ENCODE measurements around the gene AZIN2.
"Not testable (repeated sequence)": the region's sequence is repeated elsewhere in the genome, so short reads cannot be mapped to it uniquely, and the experiment has no call there.

Gene AZIN2

DNA sequence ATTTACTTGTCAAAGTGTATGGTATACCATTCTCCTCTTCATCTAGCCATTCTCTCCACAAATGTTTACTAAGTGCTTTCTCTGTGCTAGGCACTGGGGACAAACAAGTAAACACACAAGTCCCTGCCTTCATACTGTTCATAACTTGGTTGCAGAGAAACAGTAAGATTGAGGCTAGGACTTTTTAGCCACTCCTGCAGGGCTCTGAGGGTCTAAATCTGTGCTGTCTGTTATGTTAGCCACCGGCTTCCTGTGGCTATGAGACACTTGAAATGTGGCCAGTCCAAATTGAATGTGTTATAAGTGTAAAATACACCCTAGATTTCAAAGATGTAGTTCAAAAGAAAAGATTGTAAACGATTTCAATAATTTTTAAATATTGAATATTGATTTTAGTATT, 50.2 kb downstream of the AZIN2 start:
- no peak for FAIRE-seq

DNA sequence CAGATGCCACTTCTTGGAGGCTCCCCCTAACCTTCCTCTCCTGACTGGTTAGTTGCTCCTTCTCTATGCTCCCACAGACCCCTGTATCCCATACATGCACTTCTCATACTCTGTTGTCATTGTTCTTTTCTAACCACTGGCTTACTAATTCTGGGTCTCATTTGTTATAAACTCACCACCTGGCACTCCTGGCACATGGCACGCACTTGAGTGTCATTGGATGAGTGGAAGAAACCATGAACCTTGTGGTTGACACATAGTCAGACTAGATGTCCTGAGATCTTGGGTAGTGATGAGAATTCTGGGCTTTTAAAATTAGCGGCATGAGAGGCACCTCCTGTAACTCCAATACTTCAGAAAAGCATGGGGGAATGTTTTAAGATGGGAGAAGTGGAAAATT, 51.6 kb downstream of the AZIN2 start:
- FAIRE-seq, result no peak

DNA sequence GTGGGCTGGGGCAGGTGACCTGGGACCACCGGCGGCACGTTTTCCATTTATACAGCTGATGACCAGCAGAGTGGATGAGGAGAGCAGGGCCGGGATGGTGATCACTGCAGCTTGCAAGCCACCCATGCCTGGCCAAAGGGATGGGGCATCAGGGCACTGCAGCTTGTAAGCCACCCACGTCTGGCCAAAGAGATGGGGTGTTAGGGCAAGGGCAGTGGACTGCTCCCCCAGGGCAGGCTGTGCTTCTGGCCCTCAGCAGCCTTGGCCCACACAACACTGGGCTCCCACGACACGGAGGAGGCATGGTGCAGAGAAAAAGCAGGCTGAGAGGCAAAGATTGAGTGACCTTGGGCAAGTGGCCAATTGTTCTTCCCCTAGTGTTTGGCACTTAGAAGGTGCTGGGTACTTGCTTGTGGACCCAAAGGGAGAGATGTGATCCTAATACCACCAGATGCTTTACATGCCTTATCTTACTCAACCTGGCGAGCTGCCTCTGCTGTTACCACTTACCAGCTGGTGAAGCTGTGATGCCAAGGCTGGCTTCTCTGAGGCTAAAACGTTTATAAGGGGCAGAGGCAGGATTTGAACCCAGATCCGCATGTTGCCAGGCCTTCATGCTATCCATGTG, 52.6 kb downstream of the AZIN2 start:
- no peak for FAIRE-seq

- FAIRE-seq, result not testable (repeated sequence)
These were observed 55.1 kb downstream of the AZIN2 start for GRCh38 chr1:33136041-33136440.

- no peak for FAIRE-seq
These were observed 56.8 kb downstream of the AZIN2 start for GRCh38 chr1:33137800-33138199.

GRCh38 chr1:33140153-33141149, 59.5 kb downstream of the AZIN2 start:
- FAIRE-seq, result no peak

DNA sequence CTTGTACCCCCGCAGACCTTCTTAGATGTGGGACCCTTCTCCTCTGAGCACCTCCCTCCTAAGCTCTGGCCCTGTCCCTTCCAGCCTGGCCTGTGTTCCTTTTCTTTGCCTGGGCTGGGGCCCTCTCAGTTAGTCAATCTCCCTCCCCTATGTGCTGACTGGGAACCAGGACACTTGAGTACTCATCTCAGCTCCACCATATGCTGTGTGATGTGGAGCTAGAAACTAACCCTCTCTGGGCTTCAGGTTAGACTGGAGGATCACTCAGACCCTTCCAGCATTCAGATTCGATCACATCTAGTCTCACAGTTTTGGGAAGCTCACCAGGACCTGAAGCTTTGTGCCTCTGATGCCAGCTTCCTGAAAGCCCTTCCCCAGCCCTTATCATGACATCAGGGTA, 60.3 kb downstream of the AZIN2 start:
- no peak for FAIRE-seq

- no peak for FAIRE-seq
These were observed 60.8 kb downstream of the AZIN2 start for GRCh38 chr1:33141781-33142180.

- FAIRE-seq, result no peak
These were observed 61.6 kb downstream of the AZIN2 start for GRCh38 chr1:33142483-33143064.

DNA sequence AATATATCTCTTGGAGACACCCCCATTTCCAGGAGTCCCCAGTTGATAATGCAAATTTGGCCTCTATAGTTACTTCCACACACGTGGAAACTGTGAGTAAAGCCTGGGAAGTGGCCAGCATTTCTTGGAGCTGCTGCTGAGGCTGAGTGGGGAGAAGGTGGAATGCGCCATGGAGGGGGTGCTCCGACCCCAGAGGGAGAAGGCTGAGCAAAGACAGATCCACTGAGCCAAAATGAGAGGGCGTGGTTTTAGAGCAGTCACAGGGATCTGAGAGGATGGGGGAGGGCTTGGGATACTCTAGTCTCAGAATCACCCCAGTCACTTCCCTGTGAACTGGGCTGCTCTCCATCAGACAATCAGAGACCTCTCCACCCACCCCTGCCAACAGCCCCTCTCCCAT, 62.2 kb downstream of the AZIN2 start:
- no peak for FAIRE-seq

DNA sequence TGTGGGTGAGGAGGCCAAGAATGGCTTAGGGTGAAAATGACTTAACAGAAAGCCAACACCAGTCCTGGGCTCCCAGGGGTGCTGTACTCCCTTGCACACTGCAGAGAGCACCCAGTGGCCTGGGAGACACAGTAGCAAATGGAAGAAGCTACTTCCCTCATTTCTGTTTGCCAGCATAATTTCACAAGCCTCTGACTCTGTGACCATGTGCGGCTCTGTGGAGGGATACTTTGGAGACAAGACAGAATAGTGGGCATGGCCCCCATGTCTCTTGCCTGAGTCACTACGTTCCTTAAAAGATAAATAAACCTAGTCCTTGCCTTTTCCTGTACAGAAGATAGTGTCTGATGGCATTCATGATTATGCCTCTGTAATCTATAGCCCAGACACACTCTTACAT, 62.7 kb downstream of the AZIN2 start:
- no peak for FAIRE-seq

- FAIRE-seq, result no peak
These were observed 65.0 kb downstream of the AZIN2 start for GRCh38 chr1:33146003-33146402.

- FAIRE-seq, result no peak
These were observed 66.5 kb downstream of the AZIN2 start for GRCh38 chr1:33147275-33147996.

GRCh38 chr1:33147997-33148314, 67.0 kb downstream of the AZIN2 start:
- FAIRE-seq, result no peak

DNA sequence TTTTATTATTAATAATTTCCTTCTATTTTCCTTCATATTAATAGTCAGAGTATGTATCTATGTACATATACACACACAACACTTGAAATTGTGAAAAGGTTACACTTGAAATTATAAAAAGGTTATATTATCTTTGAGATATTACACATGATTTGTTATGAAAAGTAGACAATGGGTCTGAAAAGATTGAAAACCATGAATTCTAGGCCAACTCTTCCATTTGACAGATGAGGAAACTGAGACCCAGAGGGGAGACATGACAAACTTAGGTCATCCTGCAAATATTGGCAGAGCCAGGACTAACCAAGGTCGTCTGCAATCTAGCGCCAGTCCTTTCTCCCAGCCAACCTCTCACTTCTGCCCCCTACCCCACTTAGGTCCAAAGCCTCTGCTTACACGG, 67.7 kb downstream of the AZIN2 start:
- FAIRE-seq, result no peak

DNA sequence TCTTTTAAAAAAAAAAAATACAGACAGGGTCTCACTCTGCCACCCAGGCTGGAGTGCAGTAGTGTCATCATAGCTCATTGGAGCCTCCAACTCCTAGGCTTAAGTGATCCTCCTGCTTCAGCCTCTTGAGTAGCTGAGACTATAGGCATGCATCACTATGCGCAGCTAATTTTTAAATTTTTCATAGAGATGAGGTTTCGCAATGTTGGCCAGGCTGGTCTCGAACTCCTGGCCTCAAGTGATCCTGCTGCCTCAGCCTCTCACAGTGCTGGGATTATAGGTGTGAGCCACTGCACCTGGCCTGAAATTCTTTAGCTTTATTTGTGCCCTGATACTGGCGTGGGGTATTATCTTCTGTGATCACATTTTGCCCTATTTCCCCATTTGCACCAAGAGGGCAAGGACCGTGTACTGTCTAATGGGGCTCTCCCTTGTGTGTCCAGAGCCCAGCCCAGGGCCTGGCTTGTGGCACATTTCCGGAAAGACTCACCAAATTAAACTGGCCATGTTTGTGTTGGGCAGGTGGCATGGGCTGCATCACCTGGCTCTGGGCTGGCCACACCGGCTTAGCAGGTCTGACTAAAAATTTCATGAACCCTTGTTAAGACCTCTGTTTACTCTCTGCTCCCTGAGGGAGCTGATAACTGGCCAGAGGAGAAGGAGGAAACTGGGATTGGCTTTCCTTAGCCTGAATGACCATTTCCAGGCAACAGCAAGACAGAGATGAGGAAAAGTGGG, 68.7 kb downstream of the AZIN2 start:
- no peak for FAIRE-seq

GRCh38 chr1:33150522-33150921, 69.6 kb downstream of the AZIN2 start:
- no peak for FAIRE-seq

DNA sequence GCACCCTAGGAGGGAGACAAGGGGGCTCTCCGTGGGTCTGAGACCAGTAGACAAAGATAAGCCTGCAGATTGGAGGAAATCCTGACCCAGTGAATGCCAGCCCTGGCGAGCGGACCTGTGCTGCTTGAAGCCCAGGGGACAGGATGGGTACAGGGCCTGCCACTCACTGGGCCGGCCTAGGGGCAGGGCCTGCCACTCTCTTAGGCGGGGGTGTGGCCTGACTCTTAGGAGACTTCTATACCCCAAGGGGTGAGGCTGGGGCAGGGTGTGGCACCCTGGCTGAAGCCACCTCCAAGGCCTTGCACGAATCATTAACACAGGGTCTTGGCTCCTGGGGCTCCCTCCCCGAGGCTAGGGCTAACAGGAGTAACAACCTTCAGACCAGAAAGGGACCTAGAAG, 70.2 kb downstream of the AZIN2 start:
- no peak for FAIRE-seq

- no peak for FAIRE-seq
These were observed 71.9 kb downstream of the AZIN2 start for GRCh38 chr1:33152685-33153432.

DNA sequence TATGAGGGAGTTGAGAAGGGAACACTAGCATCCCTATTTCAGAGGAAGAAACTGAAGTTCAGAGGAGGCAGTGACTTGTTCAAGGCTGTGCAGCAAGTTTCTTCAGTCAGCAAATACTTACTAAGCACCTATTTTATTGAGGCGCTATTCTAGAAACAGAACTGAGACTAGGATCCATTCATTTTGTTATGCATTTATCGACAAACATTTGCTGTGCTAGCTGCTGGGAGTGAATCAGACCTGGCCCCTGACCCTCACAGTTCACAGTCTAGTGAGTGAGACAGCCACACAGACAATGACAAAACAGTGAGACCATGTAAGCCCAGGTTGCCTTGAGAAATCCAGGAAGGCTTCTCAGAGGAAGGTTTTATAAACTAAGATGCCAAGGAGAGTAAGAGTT, 72.7 kb downstream of the AZIN2 start:
- no peak for FAIRE-seq

GRCh38 chr1:33155877-33156538, 75.1 kb downstream of the AZIN2 start:
- no peak for FAIRE-seq
